Activated T-cell treated with anti-CD3 and anti-CD28 coated beads for 24 hours (primary cell): Measurements from ENCODE around the gene DNMT3L.
"Not testable (repeated sequence)": the region's sequence is repeated elsewhere in the genome, so short reads cannot be mapped to it uniquely, and the experiment has no call there.

ENCODE experiments used
- DNase-seq: peaks from one replicate; pipeline ENCODE4 v3.0.0-alpha.2; 2020; ENCODE audit warnings: low read depth

The DNMT3L gene

DNA sequence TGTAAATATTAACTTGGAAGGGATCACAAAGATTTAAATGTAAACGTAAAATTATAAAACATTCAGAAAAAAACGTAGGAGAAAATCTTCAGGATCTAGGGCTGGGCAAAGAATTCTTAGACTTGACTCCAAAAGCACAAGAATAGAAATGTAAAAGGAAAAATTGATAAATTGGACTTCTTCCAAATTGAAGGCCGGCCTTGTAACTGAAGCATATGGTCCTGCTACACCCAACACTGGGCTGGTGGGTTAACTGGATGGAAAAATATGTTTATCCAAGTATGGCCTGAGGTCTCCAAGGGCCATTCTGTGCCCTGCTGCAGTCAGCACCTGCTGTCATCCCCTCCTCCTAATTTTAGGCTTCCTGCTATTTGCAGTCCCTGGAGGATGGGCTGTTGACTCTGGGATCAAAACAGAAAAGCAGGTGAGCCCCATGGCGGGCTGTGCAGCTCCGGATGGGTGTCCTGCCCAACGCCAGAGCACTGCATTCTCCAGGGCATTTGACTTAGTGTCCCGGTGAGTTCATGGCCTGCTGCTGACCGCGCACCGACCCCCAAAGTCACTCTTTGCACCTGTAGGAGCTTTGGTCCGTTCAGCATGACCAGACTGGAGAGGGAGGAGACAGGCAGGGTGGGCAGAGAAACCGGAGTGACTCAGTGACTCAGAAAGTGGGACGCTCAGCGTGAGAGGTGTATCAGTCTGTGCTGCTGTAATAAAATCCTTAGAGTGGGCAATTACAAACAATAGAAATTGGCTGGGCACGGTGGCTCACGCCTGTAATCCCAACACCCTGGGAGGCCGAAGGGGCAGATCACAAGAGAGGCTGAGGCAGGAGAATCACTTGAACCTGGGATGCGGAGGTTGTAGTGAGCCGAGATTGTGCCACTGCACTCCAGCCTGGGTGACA, 17.9 kb upstream of the DNMT3L start:
- DNase-seq, result no peak

DNA sequence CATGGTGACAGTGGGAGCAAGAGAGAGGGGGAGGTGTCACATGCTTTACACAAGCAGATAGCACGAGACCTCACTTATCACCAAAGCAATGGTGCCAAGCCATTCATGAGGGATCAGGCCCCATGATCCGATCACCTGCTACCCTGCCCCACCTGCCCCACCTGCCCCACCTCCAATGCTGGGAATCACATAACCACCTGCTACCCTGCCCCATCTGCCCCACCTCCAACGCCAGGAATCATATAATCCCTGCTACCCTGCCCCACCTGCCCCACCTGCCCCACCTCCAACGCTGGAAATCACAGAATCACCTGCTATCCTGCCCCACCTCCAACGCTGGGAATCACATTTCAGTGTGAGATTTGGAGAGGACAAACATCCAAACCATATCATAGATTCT, 13.3 kb upstream of the DNMT3L start:
- no peak for DNase-seq

DNA sequence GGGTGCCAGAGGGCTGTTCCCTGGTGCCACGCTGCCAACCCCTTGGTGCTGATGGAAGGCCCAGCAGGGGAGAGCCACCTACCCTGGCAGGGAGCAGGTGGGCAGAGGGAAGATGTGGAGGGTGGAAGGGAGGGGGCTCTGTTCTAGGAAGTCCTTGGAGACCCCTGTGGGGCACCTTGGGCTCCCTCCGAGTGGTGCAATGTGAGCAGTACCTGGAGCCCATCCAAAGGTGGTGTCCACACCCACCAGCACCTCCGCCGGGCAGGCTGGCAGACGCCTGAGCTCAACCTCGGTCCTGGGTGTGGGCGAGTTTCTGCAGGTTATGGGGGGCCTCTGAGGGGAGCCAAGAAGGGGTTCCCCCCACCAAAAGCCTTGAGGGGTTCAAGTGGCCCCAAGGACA, 11.3 kb upstream of the DNMT3L start:
- no peak for DNase-seq

DNA sequence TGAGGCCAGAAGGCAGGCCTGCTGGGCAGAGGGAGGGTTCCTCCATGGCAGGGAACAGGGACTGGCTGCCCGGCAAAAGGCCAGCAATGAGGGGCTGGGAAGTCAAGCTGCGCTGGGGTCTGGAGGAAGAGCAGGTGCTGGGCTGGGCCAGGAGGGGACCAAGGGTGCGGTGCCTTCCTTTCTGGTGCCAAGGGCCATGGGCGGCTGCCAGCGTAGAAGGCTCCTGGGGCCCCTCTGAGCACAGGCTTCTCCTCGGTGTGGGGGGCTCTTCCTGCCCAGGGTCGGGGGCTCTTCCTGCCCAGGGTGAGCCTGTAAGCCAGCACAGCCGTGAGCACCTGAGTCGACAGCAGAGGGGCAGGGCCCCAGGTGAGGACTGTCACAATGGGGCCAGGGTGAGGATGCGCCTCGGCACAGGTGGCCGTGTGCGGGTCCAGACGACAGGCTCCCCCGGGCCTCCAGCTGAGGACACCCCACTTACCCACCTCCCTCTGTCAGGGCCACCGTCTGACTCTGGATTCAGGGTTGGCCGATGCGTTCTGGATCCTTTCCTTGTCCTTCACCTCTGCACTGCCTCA, 10.7 kb upstream of the DNMT3L start:
- no peak for DNase-seq

DNA sequence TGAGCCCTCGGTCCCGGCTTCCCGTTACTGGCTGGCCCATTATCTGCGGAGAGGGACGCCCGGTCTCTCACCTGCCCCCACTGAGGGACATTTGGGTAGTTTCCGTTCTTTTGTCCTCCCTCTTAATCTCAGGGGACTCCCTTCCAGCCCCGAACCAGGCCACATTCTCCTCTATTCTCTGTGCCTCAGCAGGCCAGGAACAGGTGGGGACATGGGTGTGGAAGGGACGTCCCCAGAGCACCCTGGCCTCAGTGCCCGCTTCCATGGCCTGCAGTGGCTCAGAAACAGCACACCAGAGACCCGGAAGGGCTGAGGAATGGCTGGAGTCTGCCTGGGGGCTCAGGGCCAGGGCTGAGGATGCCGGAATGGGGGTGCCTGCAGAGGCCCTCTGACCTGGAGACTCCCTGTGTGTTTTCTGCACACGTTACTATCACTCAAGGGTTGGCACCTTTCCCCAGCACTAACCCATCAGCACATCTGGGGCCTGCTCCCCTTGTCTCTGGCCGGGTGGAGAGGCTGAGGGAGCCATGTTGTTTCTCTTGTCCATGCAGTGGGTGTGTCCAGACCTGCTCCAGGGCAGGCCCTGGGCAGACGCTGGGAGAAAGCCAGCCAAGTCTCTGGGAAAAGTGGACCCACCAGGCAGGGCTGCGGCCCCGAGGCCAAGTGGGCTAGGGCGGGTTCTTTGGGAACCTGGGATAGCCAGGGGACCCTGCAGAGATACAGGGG, 10.0 kb upstream of the DNMT3L start:
- no peak for DNase-seq

DNA sequence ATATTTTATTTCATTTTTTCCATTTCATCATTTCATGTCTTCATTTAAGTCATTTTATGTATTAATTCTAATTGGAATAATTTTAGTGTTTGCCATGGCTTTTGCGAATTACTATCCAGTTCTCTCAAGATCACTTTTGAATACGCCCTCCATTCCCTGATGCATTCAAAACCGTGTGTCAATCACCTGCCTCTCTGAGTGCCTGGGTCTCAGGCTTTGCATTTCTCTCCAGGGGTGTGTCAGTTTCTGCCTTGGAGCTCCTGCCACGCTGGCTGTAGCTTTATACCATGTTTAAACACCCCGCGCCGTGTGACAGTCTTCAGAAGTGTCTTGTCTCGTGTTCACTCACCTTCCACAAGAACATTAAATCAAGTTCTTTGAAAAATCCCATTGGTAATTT, 7.4 kb upstream of the DNMT3L start:
- no peak for DNase-seq

DNA sequence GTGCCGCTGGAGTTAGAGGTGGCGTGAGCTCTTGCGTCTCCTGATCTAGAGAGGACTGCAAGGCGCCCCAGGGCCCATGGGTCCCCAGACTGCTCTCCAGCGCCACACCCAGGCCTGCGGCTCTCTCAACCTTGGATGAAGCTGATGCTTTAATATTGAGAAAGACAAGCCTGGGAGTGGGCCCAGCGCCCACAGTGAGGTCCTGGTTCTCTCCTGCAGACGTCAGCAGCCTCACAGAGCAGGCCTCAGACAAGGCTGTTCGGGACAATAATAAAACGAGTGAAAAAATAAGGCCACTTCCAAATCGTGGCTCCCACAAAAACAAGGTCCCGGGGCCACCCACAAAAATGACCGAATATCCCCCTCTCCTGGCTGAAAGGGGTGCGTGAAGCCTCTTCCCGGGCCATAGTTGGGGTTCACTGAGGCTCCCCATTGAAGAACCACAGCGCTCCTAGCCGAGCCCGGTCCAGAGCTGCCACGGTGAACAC, 6.0 kb upstream of the DNMT3L start:
- DNase-seq, result no peak

DNA sequence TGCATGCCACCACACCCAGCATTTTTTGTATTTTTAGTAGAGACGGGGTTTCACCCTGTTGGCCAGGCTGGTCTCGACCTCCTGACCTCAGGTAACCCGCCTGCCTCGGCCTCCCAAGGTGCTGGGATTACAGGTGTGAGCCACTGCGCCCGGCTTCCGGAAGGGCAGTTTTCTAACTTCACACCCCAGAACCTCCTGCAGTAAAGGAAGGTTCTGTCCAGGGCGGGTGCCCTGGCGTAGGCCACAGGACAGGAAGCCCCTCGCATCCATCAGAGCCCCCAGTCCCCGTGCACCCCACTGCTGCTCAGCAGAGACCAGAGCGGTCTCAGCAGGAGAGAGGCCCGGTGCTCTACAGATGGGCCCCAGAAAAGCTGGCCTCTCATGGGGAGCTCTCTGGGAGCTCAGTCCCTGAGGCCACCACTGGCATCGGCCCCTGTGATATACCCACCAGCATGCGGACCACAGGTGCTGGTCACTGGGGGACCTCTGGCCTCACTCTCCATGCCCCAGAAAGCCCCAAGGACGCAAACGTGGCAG, 4.1 kb upstream of the DNMT3L start:
- DNase-seq, result no peak

DNA sequence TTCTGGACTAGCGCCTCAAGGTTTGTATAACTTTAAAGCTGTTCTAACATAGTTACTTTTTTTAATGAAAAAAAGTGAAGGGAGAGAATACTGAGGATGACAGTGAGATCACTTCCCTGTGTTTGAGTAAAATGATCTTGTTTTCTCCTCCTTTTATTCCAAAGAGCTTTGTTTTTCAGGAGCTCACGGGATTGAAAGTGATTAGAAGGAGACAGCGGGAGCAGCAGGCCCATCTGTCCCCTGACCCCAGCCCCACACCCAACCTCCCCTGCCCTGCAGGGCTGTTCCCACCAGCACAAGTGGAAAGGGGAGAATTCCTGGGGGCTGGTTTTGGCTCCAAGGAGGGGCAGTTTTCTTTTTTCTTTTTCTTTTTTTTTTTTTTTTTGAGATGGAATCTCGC, 2.1 kb upstream of the DNMT3L start:
- no peak for DNase-seq

DNA sequence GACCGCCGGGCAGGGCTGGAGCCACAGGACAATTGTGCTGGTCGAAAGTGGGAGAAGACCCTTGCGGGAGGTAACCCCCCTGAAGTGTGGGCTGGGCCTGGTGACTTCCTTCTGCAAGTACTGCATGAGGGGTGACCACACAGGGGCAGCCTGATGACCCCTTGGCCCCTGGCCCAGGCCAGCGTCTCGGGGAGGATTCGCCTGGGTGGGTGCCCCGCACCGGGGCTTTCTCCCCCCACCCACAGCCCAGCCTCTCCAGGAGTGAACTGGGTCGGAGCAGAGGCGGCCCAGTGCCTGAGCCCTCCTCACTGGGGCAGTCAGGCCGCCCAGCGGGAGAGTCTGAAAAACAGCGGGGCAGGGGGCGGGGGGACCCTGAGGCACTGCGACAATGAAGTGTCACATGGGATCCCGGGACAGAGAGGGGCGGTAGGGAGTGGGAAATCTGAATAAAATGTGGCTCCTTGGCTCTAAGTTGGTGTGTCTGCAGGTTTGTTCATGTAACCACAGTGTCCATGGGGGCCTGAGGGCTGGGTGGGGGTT, 1.6 kb upstream of the DNMT3L start:
- no peak for DNase-seq

DNA sequence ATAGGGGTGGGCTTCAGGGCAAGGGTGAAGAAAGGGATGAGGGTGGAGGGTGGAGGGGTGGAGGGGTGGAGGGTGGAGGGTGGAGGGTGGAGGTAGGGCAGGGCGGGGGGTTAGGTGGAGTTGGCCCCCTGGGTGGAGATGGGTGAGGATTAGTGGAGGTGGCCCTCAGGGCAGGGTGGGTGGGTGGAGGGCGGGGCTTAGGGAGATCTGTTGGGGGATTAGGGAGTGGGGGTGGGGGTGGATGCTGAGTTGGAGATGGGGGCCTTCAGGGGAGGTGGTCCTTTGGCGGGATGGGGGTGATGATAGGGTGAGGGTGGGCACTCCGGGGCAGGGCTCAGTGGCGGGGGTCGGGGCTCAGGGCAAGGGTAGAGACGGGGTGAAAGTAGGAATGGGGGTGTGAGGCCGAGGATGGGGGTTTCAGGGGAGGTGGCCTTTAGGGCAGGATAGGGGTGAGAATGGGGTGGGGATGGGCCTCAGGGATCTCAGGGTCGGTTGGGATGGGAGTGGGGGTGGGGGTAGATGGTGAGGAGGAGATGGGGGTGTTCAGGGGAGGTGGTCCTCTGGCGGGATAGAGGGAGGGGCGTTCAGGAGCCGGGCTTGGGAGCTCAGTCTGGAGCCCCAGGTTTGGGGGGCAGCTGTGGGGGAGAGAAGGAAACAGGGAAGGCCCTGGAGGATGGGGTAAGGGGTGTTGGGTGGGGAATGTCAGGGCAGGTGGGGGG, 800 bp upstream of the DNMT3L start:
- no peak for DNase-seq

DNA sequence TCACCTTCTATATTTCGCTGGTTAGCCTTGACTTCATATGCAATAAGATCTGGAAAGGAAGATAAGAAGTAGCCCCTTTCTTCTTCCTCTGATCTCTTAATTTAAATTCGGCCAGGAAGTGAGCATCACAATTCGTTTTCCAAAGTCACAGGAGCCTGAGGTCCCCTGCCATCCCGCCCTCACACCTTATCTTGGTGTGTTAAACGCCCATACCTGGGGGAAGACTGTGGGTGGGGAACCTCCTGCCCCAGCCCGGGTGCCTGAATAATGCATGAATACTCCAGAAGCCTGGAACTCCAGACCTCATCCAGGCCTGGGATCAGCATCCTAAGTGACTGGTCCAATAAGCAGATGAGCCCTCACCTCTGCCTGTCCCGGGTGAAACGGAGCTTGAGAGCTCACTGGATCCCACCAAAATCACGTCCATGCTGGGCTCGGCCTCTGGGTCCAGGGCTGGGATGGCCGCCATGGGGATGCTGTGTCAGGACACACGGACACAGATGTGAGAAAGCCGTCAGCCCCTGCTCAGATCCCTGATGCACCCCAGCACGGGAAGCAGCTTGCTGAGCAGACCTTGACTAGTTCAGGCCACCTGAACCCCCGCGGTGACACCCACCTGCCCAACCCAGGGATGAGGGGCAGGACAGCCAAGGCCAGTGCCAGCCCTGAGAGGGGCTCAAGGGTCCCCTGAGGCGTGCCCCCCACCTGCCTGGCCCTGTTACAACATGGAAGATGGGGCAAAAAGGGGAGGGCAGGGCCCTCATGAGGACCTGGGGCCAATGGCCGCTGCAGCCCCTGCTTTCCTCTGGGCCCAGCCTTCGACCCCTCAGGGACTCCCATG, 686 bp downstream of the DNMT3L start:
- no peak for DNase-seq

DNA sequence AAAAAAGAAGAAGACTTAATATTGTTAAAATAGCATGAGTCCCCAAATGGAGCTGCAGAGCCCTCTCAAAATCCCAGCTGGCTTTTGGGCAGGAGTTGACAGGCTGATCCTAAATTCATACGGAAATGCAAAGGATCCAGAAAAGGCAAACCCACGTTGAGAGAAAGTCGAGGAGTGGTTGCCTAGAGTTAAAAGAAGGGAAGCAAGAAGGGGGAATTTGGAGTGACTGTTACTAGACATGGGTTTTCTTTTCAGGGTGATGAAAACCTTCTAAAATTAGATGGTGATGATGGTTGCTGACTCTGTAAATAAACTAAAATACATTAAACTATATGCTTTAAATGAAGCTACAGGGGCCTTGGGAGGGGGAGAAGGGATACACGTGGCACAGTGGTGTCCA, 1.6 kb downstream of the DNMT3L start:
- no peak for DNase-seq

DNA sequence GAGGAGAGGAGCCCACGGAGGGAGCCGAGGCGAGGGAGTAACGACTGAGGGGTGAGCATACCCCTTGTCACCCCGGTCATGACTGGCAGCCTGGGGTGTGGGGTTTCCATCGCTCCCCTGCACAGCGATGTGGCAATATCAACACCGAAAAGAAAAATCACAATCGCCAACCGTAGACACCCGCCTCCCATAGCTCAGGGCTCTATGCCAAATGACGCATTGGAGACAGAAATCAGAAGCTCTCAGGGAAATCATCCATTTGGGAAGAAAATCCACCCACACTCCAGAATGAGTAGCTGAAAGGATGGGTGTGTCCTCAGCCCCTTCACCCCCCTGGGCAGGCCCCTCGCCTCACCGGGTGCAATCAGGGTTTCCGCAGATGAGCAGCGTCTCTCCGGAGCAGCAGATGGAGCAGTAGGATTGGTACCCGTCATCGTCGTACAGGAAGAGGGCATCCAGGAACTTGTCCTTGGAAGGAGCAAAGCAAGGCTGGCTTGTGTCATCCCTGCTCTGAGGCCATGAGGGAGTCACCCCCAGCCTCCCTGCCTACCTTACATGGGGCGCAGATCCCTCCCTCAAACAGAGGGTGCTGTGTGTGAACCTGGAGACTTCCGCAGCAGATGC, 2.5 kb downstream of the DNMT3L start:
- DNase-seq, result no peak

DNA sequence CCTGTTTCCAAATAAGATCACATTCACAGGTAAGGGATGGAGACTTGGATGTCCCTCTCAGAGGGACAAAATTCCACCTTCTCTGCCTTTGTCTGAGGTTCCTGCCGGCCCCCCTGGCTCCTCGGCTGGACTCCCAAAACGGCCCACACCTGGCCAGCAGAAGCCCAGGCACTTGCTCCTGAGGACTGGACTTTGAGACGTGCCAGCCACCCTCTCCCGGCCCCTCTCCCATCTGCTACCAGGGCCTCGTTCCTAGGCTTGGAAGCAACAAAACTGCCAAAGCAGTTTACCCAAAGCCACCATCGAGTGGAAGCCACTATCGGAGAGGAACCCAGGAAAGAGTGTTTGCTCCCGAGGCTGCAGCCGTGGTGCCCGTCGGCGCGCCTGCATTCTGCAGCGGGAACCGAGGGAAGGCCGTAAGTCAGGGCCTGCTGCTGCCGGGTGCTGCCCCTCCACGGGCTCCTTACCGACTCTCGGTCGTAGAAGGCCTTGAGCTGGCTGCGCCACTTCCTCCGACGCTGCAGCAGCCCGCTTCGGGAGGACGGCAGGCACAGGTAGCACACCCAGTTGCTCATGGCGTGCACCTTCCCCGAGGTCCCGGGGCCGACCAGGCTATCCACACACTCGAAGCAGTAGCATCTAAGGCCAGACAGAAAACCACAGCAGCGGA, 3.5 kb downstream of the DNMT3L start:
- no peak for DNase-seq

DNA sequence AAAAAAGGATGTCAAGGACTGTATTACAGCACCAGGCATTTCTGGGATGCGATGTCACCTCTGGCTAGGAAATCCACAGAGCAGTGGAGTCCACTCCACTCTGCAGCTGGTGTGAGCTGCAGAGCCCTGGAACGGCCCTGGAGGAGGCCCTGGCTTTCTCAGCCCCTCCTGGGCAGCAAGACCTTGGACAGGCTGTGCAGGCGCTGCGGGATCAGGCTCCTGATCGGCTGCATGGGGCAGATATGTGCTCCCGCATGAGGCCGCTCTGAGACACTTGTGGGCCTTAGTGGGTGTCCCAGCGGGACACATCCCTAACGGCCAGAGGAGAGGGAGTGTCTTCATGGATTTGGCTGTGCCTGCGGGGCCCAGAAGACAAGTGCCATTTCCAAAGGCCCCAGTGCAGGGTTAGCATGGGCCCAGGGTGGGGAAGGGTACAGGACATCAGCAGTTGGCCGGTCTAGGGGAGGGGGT, 6.2 kb downstream of the DNMT3L start:
- no peak for DNase-seq

DNA sequence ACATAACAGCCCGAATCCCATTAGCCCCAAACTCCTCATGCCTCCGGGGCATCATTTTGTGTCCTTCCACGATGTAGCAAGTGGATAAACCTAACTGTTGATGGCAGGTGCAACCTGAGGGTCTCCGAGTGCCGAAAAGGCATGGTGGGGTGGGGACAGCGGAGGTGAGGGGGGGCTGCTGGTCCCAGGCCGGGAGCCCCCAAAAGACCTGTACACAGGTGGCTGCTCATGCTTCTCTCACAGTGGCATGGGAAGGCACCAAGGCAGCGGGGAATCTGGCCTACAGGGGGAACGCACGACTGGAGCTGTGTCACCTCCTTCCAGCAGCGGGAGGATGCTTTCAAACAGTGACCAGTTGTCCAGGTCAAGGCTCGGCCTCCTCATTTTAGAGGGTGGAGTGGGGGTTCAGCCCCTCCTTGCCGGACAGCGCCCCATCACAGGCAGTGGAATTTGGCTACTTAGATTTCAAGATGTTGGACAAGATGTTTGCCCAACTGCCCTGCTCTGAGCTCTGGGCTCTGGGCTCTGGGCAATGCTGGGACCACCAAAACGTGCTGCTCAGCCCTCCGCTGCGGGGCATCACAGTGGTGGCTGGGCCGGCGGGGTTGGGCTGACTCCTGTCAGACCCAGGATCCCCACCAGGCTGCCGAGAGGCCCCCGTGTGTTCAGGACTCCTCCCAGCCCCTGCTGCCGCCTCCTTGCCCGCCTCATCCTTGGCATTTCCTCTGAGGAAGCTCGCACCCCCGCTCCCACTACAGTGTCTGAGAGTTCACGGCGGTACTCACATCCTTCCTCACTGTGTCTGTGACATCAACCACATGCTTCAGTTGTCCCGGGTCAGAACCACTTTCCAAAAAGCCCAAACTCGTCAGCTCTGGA, 7.6 kb downstream of the DNMT3L start:
- no peak for DNase-seq

DNA sequence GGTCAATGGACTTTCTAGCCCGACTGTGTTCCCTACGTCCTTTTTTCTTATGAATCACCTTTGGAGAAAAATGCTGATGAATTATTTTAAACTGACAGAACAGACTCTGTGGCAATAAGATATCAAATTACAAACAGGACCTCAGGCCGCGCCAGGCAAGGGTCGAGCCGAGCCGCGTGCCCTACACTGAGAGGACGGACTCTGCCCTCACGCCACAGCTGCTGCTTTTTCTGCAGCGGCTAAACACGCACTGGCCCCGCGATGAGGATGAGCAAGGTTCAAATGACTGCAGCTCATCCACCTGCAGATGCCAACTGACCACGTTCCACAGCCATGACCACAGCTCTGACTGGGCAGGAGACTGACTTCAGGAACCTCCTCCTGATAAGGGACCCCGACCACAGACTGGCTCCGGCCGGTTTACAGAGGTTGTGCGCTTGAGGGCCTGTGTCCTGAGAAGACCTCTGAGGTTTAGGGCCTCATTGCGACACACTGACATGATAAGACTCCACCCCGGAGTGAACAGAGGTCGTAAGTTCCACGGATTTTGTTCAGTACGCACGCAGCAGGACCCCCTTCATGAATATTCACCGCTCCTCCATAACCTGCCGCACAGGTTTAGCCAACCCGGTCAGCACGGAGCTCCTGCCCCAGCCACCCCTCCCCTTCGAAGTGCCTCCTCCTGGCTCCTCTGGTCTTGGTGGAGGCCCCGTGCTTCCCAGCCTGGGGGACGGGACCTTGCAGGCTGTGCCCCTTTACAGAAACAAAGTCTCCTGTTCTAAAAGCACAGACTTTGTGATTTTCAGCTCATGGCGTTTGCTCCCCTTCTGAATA, 12.3 kb downstream of the DNMT3L start:
- not testable (repeated sequence) for DNase-seq
